ENCODE data around the gene FAM111A.

DNA sequence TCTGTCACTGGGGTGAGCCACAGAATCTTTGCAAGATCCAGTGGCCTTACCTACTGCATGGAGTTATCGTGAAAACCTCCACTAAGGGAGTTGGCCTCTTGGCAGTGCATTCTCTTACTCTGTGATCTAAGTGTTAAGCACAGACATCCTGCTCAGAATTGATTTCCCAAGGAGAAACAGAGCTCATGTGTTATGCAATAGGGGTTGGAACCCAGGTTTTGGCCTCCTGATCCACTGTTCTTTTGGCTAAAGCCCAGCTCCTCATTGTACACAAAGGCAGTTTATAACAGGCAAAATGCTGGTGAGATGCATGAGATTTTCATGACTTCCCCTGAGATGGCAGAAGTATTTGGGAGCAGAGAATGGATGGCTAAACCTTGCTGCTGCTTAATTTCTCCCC, 41.1 kb downstream of the FAM111A start:
- TF ChIP-seq, protein P1, sequence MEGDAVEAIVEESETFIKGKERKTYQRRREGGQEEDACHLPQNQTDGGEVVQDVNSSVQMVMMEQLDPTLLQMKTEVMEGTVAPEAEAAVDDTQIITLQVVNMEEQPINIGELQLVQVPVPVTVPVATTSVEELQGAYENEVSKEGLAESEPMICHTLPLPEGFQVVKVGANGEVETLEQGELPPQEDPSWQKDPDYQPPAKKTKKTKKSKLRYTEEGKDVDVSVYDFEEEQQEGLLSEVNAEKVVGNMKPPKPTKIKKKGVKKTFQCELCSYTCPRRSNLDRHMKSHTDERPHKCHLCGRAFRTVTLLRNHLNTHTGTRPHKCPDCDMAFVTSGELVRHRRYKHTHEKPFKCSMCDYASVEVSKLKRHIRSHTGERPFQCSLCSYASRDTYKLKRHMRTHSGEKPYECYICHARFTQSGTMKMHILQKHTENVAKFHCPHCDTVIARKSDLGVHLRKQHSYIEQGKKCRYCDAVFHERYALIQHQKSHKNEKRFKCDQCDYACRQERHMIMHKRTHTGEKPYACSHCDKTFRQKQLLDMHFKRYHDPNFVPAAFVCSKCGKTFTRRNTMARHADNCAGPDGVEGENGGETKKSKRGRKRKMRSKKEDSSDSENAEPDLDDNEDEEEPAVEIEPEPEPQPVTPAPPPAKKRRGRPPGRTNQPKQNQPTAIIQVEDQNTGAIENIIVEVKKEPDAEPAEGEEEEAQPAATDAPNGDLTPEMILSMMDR (IDR thresholded peaks at IDR 0.05 in 8 of 11, conservative IDR thresholded peaks at IDR 0.05 in 3 of 11) = no peak
- peak in 1 of 3 donors; percentile 54 for TF ChIP-seq POLR2AphosphoS5 (IDR thresholded peaks at IDR 0.05)
